Nephron (organoid): ENCODE measurements around the gene OR2F1.

Source experiments
- H3K27ac Mint-ChIP-seq, 3 experiments: 2 replicates each; pipeline ENCODE4 v1.8.0; 2020; ENCODE audit warnings: mixed read lengths in 3 of 3, mild to moderate bottlenecking in 2 of 3, moderate library complexity in 1 of 3
- H3K27me3 Mint-ChIP-seq: 2 replicates; pipeline ENCODE4 v1.8.0; 2021; ENCODE audit warnings: low read depth, mild to moderate bottlenecking, moderate library complexity, mixed read lengths
- H3K36me3 Mint-ChIP-seq: 2 replicates; pipeline ENCODE4 v1.8.0; 2020; ENCODE audit warnings: low read depth, mixed read lengths
- H3K4me1 Mint-ChIP-seq: 2 replicates; pipeline ENCODE4 v1.8.0; 2020; ENCODE audit warnings: mixed read lengths
- H3K4me3 Mint-ChIP-seq, 3 experiments: 2 replicates each; pipeline ENCODE4 v1.8.0; 2020; ENCODE audit warnings: mild to moderate bottlenecking in 3 of 3, mixed read lengths in 3 of 3, moderate library complexity in 2 of 3
- H3K9me3 Mint-ChIP-seq: 2 replicates; pipeline ENCODE4 v1.8.0; 2020; ENCODE audit warnings: mixed read lengths
- TF ChIP-seq, protein P1 (sequence below), 3 experiments: fragments of 200-600 bp; sonication (generic); IDR thresholded peaks; one replicate each; pipeline ENCODE4 v1.5.0; 2021; ENCODE audit warnings: antibody characterized with exemption in 3 of 3; ENCODE audit not compliant: unreplicated experiment in 3 of 3

OR2F1 gene

DNA sequence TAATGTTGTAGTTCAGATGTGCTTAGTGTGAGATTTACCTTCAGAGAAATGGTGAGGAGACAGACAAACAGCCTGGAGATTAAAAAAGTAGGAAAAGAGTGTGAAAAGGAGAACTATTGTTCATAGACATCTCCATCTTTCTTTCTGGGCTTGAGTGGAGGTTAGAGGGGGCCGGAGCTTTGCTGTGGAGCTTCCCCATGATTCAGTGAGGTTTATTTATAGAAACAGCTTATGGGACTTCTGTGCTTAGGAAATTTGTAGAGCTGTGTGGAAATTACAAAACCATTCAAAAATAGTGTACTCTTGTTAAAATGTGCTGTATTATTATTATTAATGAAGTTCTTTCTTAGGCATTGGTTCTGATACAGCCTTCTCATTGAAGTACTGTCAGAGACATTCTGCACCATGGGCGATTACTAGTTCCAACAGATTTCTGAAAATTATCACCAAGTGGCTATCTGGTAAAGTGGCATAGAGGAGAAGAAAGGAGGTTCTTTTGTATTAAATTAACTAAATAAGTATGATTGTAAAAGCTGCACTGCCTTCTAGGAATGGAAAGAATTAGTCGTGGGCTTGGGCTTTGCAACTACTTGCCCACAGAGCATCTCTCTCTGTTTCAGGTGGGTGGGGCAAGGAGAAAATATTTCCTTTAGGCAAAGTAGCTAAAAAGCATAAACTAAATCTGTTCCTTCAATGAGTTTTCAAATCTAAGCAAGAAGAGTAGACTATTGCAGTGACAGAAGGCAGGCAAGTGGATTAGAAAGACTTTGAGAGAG lies 44.0 kb upstream of the OR2F1 start:
- H3K36me3 Mint-ChIP-seq: no peaks in the 10 kb centered on the region
- TF ChIP-seq, protein P1, sequence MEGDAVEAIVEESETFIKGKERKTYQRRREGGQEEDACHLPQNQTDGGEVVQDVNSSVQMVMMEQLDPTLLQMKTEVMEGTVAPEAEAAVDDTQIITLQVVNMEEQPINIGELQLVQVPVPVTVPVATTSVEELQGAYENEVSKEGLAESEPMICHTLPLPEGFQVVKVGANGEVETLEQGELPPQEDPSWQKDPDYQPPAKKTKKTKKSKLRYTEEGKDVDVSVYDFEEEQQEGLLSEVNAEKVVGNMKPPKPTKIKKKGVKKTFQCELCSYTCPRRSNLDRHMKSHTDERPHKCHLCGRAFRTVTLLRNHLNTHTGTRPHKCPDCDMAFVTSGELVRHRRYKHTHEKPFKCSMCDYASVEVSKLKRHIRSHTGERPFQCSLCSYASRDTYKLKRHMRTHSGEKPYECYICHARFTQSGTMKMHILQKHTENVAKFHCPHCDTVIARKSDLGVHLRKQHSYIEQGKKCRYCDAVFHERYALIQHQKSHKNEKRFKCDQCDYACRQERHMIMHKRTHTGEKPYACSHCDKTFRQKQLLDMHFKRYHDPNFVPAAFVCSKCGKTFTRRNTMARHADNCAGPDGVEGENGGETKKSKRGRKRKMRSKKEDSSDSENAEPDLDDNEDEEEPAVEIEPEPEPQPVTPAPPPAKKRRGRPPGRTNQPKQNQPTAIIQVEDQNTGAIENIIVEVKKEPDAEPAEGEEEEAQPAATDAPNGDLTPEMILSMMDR (IDR thresholded peaks at IDR 0.05; ENCODE audit: unreplicated experiment in 3 of 3): no peak
- no peak overlapping the region for H3K4me3 Mint-ChIP-seq
- H3K27ac Mint-ChIP-seq: no peak overlapping the region
- H3K4me1 Mint-ChIP-seq: peaks cover 6% of the 10 kb centered on the region
- H3K27me3 Mint-ChIP-seq: peaks cover 4% of the 10 kb centered on the region
- H3K9me3 Mint-ChIP-seq: no peaks in the 10 kb centered on the region

DNA sequence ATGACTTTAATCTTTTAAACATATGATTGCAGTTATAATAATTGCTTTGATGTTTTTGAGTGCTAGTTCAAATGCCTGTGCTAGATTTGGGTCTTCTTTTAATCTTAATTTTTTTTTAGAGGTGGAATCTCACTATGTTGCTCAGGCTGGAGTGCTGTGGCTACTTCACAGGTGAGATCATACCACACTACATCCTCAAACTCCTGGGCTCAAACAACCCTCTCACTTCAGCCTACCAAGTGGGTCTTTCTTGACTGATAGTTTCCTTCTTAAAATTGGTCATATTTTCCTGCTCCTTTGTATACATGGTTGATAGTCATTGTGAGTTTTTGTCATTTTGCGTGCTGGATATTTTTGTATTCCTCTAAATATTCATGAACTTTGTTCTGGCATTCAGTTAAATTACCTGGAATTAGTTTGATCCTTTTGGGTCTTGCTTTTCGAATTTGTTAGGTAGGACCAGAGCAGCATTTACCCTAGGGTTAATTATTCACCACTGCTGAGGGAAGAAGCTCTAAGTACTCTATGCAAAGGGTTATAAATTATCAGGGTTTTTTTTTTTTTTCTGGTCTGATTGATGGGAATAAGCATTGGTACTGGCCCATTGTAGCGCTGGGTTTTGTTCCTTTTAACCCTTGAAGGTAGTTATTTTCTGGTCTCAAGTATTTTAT lies 40.6 kb upstream of the OR2F1 start:
- TF ChIP-seq, protein P1 (IDR thresholded peaks at IDR 0.05; ENCODE audit: unreplicated experiment in 3 of 3): no peak
- no peaks in the 10 kb centered on the region for H3K9me3 Mint-ChIP-seq
- no peak overlapping the region for H3K27ac Mint-ChIP-seq
- peaks cover 4% of the 10 kb centered on the region for H3K27me3 Mint-ChIP-seq
- H3K4me1 Mint-ChIP-seq: peaks cover 5% of the 10 kb centered on the region
- H3K4me3 Mint-ChIP-seq: no peak overlapping the region
- H3K36me3 Mint-ChIP-seq: no peaks in the 10 kb centered on the region

DNA sequence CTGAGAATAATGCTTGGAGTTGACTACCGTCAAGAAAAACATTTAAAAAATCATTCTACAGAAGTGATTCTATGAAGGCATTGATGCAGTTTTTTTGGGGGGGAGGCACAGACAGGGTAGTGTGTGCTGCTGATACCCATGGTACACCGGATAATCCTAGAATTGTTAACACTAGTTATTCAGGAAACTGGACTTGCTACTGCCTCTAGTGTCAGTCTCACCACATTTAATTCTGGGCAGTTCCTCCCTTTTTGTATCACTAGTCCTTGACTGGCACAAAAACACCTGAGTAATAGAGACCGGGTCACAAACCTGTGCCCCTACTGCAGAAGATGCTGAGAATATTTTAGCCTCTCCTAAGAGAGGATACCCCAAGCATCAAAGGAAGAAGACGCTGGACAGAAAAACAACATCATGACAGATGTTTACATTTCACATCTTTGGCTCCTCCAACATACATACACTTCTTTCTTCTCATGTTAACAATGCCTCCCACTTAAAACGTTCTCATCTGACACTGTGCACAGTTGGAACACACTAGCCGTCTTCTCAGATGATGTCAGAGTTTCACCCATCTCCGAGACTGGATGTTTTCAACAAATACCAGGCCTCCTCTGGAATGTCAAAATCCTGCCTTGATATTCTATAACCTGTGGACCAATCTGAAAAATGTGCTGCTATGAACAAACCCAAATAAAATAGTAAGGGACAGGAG lies 39.5 kb upstream of the OR2F1 start:
- Mint-ChIP-seq H3K4me1 (no peaks in the 10 kb centered on the region), H3K36me3 (no peaks in the 10 kb centered on the region), H3K27ac (no peak overlapping the region), H3K9me3 (no peaks in the 10 kb centered on the region), H3K27me3 (peaks cover 4% of the 10 kb centered on the region), H3K4me3 (no peak overlapping the region)
- TF ChIP-seq, protein P1 (IDR thresholded peaks at IDR 0.05; ENCODE audit: unreplicated experiment in 3 of 3): no peak

DNA sequence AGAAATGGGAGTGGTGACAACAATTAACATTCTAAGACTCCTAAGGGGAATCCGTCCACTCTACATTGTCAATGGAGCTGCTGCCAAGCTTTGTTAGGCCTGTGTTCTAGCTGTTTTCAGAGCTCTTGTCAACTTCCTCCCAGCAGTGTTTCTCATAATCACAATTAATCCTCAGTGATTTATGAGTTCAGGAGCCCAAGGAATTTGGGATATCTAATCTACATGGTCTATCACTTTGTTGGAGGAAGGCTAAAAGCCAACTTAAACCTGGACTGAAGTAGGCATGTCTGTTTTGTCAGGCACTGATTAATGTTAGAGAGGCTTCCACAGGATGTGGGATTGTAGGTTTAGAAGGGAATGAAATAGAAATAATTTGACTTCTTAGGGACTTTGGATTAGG lies 29.8 kb upstream of the OR2F1 start:
- H3K27ac Mint-ChIP-seq: no peak overlapping the region
- no peaks in the 10 kb centered on the region for H3K36me3 Mint-ChIP-seq
- no peaks in the 10 kb centered on the region for H3K4me1 Mint-ChIP-seq
- no peaks in the 10 kb centered on the region for H3K9me3 Mint-ChIP-seq
- H3K4me3 Mint-ChIP-seq: no peak overlapping the region
- TF ChIP-seq, protein P1 (IDR thresholded peaks at IDR 0.05; ENCODE audit: unreplicated experiment in 3 of 3): no peak
- no peaks in the 10 kb centered on the region for H3K27me3 Mint-ChIP-seq

DNA sequence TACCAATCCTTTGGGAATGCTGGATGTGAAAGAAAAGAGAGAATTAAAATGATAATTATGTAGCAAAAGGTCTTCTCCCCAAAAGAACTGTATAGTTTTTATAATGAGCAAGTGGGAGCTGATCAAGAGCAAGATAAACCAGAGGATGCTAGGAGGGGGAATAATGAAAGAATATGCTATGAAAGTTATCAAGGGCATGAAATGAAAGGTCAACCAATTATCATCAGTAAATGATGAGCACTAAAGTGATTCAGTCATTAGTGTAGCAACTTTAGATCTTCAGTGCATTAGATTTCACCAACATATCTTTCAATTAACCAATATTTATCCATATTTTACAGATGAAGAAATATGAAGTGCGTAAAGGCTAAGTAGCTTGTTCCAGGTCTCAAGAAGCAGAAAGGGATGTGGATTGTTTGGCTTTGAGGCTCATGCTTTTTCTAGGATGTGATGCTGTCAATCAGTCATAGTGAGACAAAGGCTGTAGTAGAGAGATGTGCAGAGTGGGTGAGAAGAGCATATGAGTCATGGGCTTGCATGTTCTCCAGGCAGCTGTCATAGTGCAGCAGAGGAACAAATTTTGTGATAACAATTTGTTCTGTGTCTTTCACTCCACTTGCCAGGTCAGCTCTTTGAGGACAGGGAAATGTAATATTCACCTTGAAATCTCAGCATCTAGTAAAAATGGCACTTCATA lies 25.3 kb upstream of the OR2F1 start:
- H3K27ac Mint-ChIP-seq: no peak overlapping the region
- no peak overlapping the region for H3K4me3 Mint-ChIP-seq
- no peaks in the 10 kb centered on the region for H3K4me1 Mint-ChIP-seq
- no peaks in the 10 kb centered on the region for H3K36me3 Mint-ChIP-seq
- peaks cover 5% of the 10 kb centered on the region for H3K27me3 Mint-ChIP-seq
- no peaks in the 10 kb centered on the region for H3K9me3 Mint-ChIP-seq
- TF ChIP-seq, protein P1 (IDR thresholded peaks at IDR 0.05; ENCODE audit: unreplicated experiment in 3 of 3): no peak
